Right forelimb (tissue), 1 donor: Measurements from ENCODE around the gene GPR34.
"Not testable (repeated sequence)": the region's sequence is repeated elsewhere in the genome, so short reads cannot be mapped to it uniquely, and the experiment has no call there.

Experiments
- DNase-seq: peaks from one replicate; pipeline ENCODE4 v3.0.0-alpha.2; 2018

The GPR34 gene

GRCh38 chrX:41688835-41689234 lies at the start of gene GPR34:
Gene GPR34 (plus strand): TSS chrX:41688973. CDS start chrX:41695634, 6,661 bp downstream.
- no peak for DNase-seq

DNA sequence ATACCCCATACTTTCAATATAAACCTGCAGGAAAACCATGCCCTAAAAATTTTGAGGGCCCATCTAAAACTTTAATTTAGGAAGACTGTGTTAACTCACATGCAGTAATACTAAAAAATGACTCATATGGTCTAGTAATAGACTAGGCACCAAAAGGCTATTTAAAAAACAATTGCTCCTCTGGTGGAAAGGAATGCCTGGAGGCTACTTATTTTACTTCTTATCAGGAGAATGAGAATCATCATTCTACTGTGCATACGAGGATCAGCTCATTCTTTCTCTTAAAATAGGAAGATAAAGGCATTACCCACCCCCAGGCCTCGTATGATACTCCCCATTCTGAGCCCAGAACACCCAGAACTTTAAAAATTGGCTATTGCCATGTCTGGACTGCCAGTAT lies 42.6 kb upstream of the GPR34 start:
- not testable (repeated sequence) for DNase-seq

DNA sequence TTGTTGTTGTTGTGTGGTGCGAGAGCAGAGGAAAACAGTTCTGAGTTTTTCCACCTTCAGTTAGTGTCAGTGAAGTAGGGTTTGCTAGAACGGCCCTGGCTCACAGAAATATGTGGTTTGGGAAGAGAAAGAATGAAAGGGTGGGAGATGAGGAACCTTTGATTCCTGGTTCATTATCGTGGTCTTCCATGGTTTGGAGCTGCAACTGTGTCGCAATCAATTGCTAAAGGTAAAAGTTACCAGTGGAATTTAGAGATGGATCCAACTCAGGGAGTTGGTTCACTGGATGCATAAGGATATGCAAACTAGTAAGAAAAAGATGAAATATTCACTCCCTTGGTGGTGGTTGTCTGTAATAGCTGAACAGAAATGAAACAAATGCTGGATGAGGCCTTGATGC lies 35.6 kb upstream of the GPR34 start:
- no peak for DNase-seq

DNA sequence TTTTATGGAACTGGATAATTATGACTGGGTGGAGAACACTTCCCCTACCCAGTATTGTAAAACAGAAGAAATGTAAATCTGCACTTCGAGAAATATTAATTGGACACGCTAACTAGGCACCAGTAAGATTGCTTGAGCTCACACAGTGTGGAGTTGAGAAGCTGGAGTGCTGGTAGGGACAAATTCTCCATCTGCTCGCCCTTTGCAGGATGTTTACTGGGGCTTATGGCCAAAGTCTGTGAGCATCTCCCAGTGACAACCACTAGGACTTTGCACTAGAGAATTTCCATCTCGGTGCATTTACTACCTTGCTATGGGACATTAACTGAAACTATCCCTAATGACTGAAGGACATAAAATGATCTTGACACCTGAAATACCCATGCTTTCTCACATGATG lies 33.7 kb upstream of the GPR34 start:
- no peak for DNase-seq

GRCh38 chrX:41655631-41656030 lies 33.1 kb upstream of the GPR34 start:
- DNase-seq: no peak

DNA sequence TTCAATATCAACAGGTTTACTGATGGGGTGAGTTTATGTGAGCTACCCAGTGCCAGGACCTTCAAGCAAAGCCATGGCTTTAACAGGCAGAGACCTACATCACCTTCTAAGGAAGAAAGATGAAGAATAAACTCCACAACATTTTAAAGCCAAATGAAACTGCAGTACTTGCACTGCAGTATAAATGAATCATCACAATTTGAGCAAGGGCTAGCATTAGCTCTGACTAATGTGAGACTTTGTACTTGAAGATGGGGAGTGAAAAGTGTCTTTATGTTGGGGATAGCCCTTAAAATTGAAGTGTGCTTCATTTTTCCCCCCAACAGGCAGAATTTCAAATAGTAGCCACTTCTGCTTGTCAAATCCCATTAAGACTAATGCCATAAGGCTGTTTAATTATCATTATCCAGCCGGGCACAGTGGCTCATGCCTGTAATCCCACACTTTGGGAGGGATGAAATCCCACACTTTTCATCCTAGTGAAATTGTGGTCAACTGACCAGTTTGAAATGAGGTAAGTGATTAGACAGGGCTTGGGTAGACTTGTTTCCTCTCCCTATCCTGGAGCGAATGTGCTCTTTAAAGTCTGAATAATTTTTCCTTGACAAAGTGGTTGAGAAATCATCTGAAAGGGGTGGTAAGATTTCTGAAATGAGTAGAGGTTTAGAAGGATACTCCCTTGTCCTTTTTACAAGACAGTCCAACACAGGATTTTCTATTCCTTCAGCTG lies 27.2 kb upstream of the GPR34 start:
- DNase-seq: no peak

DNA sequence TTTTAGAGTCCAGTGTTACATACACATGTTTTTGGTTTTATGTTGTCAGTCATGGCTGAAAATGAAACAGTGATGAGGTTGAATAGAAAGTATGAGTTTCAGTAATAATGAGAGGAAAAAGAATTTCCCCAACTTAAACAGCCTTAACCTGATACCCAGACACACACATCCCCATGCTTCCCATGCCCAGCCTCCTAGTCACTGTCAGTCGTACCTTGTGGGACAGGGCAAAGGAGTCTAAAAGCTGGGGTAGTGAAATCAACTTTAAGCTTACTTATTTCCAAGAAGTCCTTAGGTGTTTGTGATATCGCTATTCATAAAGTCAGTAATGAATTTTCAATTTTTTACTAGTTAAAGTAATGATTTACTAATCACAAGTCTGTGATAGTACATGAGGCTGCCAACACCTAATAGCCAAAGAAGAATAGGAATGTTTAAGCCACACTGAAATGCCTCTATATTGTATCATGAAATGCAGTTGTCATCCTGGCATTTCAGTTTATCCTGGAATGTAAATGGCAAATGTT lies 24.3 kb upstream of the GPR34 start:
- no peak for DNase-seq

DNA sequence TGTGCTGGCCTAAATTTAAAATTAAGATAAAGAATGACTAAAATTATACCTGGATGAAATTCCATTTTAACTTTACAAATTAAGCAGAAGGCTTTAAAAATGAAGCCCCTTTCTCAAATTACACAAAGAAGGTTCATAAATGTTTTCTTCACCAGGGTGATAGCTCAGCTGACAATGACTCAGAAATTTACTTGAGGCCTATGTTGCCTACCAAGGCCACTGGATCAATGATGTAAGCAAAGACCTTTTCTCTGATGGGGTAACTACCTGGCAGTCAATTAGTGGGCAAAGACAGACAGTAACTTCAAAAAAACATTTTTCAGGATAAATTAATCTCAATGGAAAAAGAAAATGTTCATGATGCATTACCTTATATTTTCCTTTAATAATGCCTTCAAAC lies 23.9 kb upstream of the GPR34 start:
- DNase-seq: no peak

DNA sequence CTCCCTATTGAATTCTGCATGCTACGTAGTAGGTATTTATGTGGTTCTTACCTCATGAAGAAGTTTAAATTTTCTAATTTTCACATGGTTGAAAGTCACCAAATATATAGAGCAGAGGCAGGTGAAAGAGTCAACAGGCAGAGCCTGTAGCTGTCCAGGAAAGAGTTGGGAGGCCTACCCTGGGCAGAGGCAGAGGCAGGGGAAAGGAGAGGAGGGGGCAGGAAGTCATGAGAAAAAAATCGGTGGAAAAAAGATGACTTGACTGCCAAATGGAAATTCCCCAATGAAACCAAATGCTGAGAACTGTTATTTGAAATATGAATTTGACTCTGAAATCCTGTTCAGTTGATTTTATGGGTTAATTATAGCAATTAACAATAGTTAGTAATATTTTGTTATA lies 23.1 kb upstream of the GPR34 start:
- DNase-seq: no peak

- DNase-seq: no peak
Measured at GRCh38 chrX:41666251-41666650, 22.5 kb upstream of the GPR34 start.

DNA sequence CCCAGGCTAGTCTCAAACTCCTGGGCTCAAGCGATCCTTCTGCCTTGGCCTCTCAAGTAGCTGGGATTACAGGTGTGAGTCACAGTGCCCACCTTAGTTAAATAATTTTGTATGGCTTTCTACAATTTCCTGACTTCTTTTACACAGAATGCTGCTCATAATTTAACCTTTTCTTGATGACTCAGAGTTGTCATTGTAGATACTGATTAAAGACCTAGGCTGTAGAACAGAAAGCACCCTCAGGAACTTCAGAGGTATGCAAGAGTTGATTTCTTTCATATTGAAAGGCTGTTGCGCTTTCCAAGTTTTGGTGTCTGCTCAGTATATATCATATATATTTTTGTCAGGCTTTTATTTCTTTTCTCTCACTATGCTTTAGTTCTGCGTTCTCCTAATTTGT lies 21.1 kb upstream of the GPR34 start:
- DNase-seq: no peak

DNA sequence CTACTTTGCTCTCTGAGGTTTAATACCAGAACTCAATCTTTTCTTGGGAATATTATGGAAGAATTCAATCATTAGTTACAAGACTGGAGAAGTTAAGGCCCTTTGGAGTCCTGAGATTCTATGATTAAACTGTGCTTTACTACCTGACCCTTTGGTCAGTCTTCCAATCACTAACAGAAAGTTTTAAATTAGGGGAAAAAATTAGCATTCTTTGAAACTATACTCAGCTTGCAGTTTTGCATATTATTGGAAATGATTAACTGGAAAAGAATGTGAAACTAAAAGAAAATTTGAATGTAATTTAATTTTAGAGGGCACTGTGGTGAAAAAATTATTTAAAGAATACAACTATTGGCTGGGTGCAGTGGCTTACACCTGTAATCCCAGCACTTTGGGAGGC lies 18.7 kb upstream of the GPR34 start:
- no peak for DNase-seq

DNA sequence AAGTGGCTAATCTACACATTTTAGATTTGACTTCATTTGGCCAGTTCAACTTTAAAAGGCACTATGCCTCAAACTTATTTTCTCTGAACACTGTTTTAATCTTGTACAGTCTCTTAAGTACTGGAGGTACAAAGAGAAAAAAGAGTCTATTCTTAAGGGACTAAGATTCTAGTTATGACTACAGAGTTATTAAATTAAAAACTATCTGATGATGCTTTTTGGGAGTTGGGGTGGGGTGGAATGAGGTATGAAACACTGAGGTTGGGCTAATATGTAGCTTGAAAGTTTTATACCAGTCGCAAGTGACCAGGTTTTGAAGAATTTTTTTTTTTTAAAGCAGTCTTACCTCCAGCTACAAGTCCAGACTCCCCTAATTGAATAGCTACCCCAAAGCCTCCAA lies 17.7 kb upstream of the GPR34 start:
- no peak for DNase-seq

DNA sequence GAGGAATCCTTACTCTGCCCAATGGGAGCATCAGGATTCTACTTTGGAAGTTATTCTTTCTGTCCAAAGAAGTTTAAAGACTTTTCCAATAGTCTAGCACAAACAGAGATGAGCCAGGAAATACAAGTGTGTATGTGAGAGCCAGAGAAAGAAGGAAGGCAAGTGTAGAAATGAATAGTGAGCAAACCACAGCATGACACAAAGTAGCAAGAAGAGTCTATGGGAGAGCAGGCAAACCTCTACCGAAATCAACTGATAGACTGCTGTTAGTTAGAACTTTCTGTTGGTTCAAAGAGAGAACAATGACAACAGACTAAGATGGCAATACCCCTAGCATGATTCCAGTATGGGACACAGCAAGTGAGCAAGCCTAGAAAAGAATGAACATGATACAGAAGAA lies 16.1 kb upstream of the GPR34 start:
- DNase-seq: no peak

- not testable (repeated sequence) for DNase-seq
Measured at GRCh38 chrX:41676361-41676760, 12.4 kb upstream of the GPR34 start.

DNA sequence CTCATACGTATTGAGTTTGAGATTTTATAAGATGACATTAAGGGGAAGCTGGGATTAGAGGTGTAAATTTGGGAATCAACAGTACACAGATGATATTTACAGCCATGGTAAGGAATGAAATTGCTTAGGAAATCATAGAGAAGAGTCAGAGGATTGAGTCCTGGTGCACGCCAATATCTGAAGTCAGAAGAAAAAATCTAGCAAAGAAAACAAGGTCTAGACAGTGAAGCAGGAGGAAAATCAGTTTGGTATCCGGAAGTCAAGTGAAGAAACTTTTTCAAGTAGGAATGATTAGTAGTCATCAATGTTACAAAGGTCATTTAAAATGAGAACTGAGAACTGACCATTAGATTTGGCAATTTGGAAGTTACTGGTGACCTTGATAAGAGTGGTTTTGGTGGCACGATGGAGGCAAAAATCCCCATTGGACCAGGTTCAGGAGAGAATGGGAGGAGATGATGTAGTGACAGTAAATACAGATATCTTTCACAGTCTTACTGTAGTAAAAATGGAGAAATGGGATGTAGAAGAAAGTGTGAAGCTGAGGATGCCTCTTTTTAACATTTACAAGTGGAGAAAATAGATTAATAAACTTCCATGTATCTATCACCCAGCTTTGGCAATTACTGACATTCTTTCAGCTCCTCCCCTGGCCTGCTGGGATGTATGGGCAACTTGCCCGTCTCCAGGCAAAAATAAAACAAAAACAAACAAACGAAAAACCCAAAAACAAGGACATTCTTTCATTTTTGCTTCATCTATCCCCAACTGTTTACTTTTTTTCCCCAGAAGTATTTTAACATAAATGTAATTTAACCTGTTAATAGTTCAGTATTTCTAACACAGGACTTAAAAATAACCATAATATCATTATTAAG lies 11.4 kb upstream of the GPR34 start:
- no peak for DNase-seq

DNA sequence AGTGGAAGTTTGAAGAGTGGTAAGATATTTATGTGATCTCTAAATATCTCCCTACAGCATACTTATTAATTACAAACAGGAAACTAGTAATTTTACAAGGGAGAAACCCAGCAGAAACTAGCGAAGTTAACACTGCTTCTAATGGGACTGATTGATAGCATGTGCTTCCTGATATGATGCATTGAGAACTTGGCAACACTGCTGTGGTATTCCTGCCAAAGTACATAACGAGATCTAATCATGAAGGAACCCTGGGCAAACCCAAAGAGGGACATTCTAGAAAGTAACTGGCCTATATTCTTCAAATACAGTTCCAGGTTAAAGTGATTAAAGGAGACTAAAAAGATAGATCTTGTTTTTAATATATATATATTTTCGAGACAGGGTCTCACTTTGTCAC lies 4.6 kb upstream of the GPR34 start:
- DNase-seq: no peak

GRCh38 chrX:41684940-41685339 lies 3.8 kb upstream of the GPR34 start:
- no peak for DNase-seq

- DNase-seq: no peak
Measured at GRCh38 chrX:41686788-41687187, 2.0 kb upstream of the GPR34 start.

GRCh38 chrX:41688156-41688555 lies 617 bp upstream of the GPR34 start:
- DNase-seq: no peak

DNA sequence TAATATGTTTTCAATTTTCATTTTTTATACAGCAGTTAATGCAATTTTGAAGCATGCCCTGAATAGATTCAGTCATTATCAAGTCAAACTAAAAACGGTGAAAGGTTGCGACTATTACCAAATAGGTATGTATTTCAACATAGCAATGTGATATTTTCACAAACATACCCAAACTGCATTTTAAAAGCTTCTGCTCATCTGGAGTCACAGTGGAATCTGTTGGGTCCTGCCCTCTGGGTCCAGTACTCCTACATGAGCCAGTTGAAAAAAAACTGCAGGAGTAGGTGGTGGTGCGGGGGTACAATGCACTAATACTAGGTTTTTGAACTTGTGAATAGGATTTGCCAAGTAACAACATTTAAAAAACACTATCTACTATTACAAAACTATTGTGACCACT lies 938 bp downstream of the GPR34 start:
- no peak for DNase-seq

DNA sequence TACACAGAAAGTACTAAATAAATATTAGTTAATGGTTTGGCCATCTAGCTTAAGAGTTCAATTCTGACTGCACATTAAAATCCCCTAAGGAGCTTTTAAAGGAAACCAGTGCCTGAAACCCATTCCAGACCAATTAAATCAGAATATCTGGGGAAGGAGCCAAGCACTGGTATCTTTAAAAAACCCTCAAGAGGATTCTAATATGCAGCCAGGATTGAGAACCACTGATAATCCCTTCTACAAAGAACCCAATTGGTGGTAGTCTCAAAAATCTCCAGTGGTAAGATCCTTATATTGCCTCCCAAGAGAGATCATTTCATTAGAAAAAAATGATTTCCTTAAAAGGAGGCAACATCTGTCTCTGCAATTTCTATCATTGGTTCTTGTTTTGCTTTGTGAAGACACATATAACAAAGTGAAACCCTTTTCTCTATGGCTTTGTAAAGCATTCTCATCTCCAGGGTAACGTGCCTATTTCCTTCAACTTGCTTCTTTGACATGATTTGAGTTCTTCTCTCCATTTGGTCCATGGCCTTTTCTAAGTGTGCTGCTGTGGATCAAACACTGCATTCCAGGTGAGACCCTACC lies 3.5 kb downstream of the GPR34 start:
- DNase-seq: no peak

- DNase-seq: no peak
Measured at GRCh38 chrX:41693024-41693423, 4.3 kb downstream of the GPR34 start.

DNA sequence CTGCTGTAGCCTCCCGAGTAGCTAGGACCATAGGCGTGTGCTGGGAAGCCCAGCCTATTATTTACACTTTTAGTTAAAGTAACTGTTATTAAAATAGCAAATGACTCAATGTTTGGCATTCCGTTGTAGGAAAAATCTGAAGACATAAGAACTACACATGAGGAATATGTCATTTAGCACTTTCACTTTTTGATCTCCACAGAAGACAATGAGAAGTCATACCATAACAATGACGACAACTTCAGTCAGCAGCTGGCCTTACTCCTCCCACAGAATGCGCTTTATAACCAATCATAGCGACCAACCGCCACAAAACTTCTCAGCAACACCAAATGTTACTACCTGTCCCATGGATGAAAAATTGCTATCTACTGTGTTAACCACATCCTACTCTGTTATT lies 6.7 kb downstream of the GPR34 start:
- DNase-seq: no peak
